ENCODE data around the gene RNF183.

GRCh38 chr9:113349445-113350094 is 46.4 kb upstream of the RNF183 start, which contains the start of gene BSPRY:
- TF ChIP-seq SUPT5H (IDR thresholded peaks at IDR 0.05) = no peak
- TF ChIP-seq ZC3H8 (IDR thresholded peaks at IDR 0.05) = no peak
- TF ChIP-seq EGR1 (conservative IDR thresholded peaks at IDR 0.05) = no peak
- TF ChIP-seq ZNF3 (CRISPR knock-in tag; IDR thresholded peaks at IDR 0.05) = no peak
- no peak for TF ChIP-seq RAD21 (CRISPR knock-in tag; conservative IDR thresholded peaks at IDR 0.05 in 1 of 2, IDR thresholded peaks at IDR 0.05 in 1 of 2)
- TF ChIP-seq FOXM1 (IDR thresholded peaks at IDR 0.05; ENCODE audit: low read depth) = no peak
- no peak for TF ChIP-seq FOXM1 (CRISPR knock-in tag; IDR thresholded peaks at IDR 0.05; ENCODE audit: low read depth)
